CD14-positive monocyte (primary cell): Measurements from ENCODE around the gene PYGB. TPM values are rescaled to one million over a fixed set of nuclear protein-coding genes. Genes with fewer than 3 reads are reported as not detected.
A peak's percentile ranks its signal among the peaks of the same experiment; 100 is the strongest.

Experiments used
- DNase-seq, 3 donors: peaks; one replicate each; pipeline ENCODE4 v3.0.0-alpha.2; 2011 to 2022
- H2AFZ ChIP-seq: 2 replicates; pipeline ENCODE4 v1.6.0; 2012; ENCODE audit warnings: mild to moderate bottlenecking, low read depth, low read length, inconsistent platforms; ENCODE audit not compliant: insufficient read depth, poor library complexity, severe bottlenecking
- H3K27ac ChIP-seq, 2 donors: 1 replicate in 1 of 2; 2 replicates in 1 of 2; pipeline ENCODE4 v1.5.1; 2012 to 2013; ENCODE audit warnings: low read length in 2 of 2, control low read depth in 1 of 2, inconsistent platforms in 1 of 2, low read depth in 1 of 2, mild to moderate bottlenecking in 1 of 2
- H3K27me3 ChIP-seq, 2 donors: one replicate each; pipeline versions ENCODE4 v1.6.0 to v1.6.1; 2011 to 2013; ENCODE audit warnings: low read length in 2 of 2; ENCODE audit not compliant: control insufficient read depth in 2 of 2, insufficient read depth in 2 of 2
- H3K36me3 ChIP-seq, 2 donors: replicated peaks in 1 of 2; 1 replicate in 1 of 2; 2 replicates in 1 of 2; pipeline versions ENCODE4 v1.5.1 to v1.6.1; 2012 to 2013; ENCODE audit warnings: low read length in 2 of 2, control low read depth in 1 of 2, inconsistent platforms in 1 of 2, mild to moderate bottlenecking in 1 of 2; ENCODE audit not compliant: insufficient read depth in 2 of 2, control insufficient read depth in 1 of 2
- H3K4me1 ChIP-seq, 2 donors: 1 replicate in 1 of 2; 2 replicates in 1 of 2; pipeline versions ENCODE4 v1.5.1 to v1.6.1; 2012 to 2013; ENCODE audit warnings: low read length in 2 of 2, control low read depth in 1 of 2, inconsistent platforms in 1 of 2, mild to moderate bottlenecking in 1 of 2, moderate library complexity in 1 of 2; ENCODE audit not compliant: insufficient read depth in 2 of 2, control insufficient read depth in 1 of 2
- H3K4me2 ChIP-seq: replicated peaks from 2 replicates; pipeline ENCODE3; 2012; ENCODE audit warnings: low read length, moderate library complexity, mild to moderate bottlenecking; ENCODE audit not compliant: poor library complexity, severe bottlenecking; ENCODE audit errors: extremely low read depth
- H3K4me3 ChIP-seq, 3 experiments: fragments of 200-600 bp in 1 of 3; sonication (generic) in 1 of 3; replicated peaks in 1 of 3; 1 replicate in 2 of 3; 2 replicates in 1 of 3; pipeline ENCODE4 v1.5.1; 2011 to 2013; ENCODE audit warnings: low read length in 3 of 3, mild to moderate bottlenecking in 3 of 3, control low read depth in 2 of 3, low read depth in 2 of 3, inconsistent platforms in 1 of 3, moderate library complexity in 1 of 3
- H3K79me2 ChIP-seq: 2 replicates; pipeline ENCODE4 v1.6.0; 2012; ENCODE audit warnings: mild to moderate bottlenecking, control low read depth, inconsistent platforms, low read length, moderate library complexity; ENCODE audit not compliant: insufficient read depth
- H3K9ac ChIP-seq: 2 replicates; pipeline ENCODE4 v1.6.0; 2017; ENCODE audit warnings: low read length, mild to moderate bottlenecking; ENCODE audit not compliant: insufficient read depth, poor library complexity, severe bottlenecking
- H3K9me3 ChIP-seq, 2 donors: replicated peaks in 1 of 2; 1 replicate in 1 of 2; 2 replicates in 1 of 2; pipeline versions ENCODE4 v1.5.1 to v1.6.1; 2012 to 2013; ENCODE audit warnings: low read length in 2 of 2, control low read depth in 1 of 2; ENCODE audit not compliant: control insufficient read depth in 1 of 2, insufficient read depth in 1 of 2
- H4K20me1 ChIP-seq: 2 replicates; pipeline ENCODE4 v1.6.0; 2012; ENCODE audit warnings: mild to moderate bottlenecking, low read length, control low read depth, moderate library complexity; ENCODE audit not compliant: insufficient read depth
- H3K27ac Mint-ChIP-seq, 7 donors: one replicate each; pipeline ENCODE4 v1.8.0; 2020; ENCODE audit warnings: mild to moderate bottlenecking in 7 of 7, mixed read lengths in 7 of 7, moderate library complexity in 6 of 7, inconsistent platforms in 2 of 7
- H3K27me3 Mint-ChIP-seq, 3 donors: one replicate each; pipeline ENCODE4 v1.8.0; 2021 to 2022; ENCODE audit warnings: low read depth in 3 of 3, mild to moderate bottlenecking in 3 of 3, mixed read lengths in 3 of 3, moderate library complexity in 3 of 3, inconsistent platforms in 1 of 3
- H3K36me3 Mint-ChIP-seq, 2 donors: one replicate each; pipeline ENCODE4 v1.8.0; 2020; ENCODE audit warnings: mixed read lengths in 2 of 2, inconsistent platforms in 1 of 2, mild to moderate bottlenecking in 1 of 2
- H3K4me1 Mint-ChIP-seq: one replicate; pipeline ENCODE4 v1.8.0; 2020; ENCODE audit warnings: mild to moderate bottlenecking, mixed read lengths
- H3K4me3 Mint-ChIP-seq, 2 donors: one replicate each; pipeline ENCODE4 v1.8.0; 2020; ENCODE audit warnings: mild to moderate bottlenecking in 2 of 2, mixed read lengths in 2 of 2, moderate library complexity in 1 of 2
- H3K9me3 Mint-ChIP-seq, 7 donors: one replicate each; pipeline ENCODE4 v1.8.0; 2020 to 2022; ENCODE audit warnings: mixed read lengths in 7 of 7, mild to moderate bottlenecking in 6 of 7, moderate library complexity in 6 of 7, inconsistent platforms in 2 of 7
- CTCF ChIP-seq: fragments of 200-600 bp; IDR thresholded peaks from one replicate; pipeline ENCODE4 v1.8.0; 2022; ENCODE audit warnings: antibody characterized with exemption, mild to moderate bottlenecking
- WGBS: methylation state at CpG from one replicate; pipeline ENCODE4 v1.1.5; 2013; ENCODE audit warnings: missing lambda C conversion rate; ENCODE audit not compliant: insufficient coverage; 5-methylcytosine and 5-hydroxymethylcytosine counted together
- intact Hi-C, 2 donors: fragments of 100-400 bp; cut with micrococcal nuclease; formaldehyde crosslinking; loops; one replicate each; pipeline versions ENCODE4 v1.15.0 to v1.15.1; 2023
- polyA plus RNA-seq, 3 donors: library from polyadenylated mRNA; depleted of rRNA in 1 of 3; unstranded in 2 of 3; stranded (reverse) in 1 of 3; fragments of 300-500 nt in 2 of 3; fragments of >200 nt in 1 of 3; fragmentation: Illumina TruSeq in 2 of 3; gene quantifications; 1 replicate in 2 of 3; 2 replicates in 1 of 3; pipeline ENCODE4 v1.2.3, GENCODE V29; 2012 to 2021

The PYGB gene
- polyA plus RNA-seq, 3 donors, result 26.6 to 33.2 (median 26.7) TPM

GRCh38 chr20:25288291-25289181 lies 40.7 kb downstream of the PYGB start:
- H3K4me1 ChIP-seq, result no peaks in the 10 kb centered on the region
- Mint-ChIP-seq H3K4me1 (no peaks in the 10 kb centered on the region), H3K27me3 (no peaks in the 10 kb centered on the region), H3K4me3 (no peak overlapping the region), H3K9me3 (no peaks in the 10 kb centered on the region), H3K27ac (peak overlapping the region in 2 of 7 donors; percentile 32 to 61), H3K36me3 (peaks cover 77 to 90% of the 10 kb centered on the region in 2 donors)
- H4K20me1 ChIP-seq, result no peaks in the 10 kb centered on the region
- DNase-seq, result peak in 1 of 3 donors; percentile 47
- no peak overlapping the region for H3K9ac ChIP-seq
- H2AFZ ChIP-seq, result no peak overlapping the region
- no peak for TF ChIP-seq CTCF
- no peak overlapping the region for H3K4me3 ChIP-seq
- intact Hi-C loops, result no loop called here
- H3K36me3 ChIP-seq, result peaks cover 90 to 97% of the 10 kb centered on the region in 2 donors
- peak overlapping the region in 1 of 2 donors; percentile 13 for H3K27ac ChIP-seq
- H3K27me3 ChIP-seq, result no peaks in the 10 kb centered on the region
- no peaks in the 10 kb centered on the region for H3K79me2 ChIP-seq
- 93% methylated on average over 22 of the region's 22 CpGs for WGBS
- H3K9me3 ChIP-seq, result no peaks in the 10 kb centered on the region
- no peak overlapping the region for H3K4me2 ChIP-seq

GRCh38 chr20:25289886-25290597 lies 42.2 kb downstream of the PYGB start:
- H3K27ac ChIP-seq, result peak overlapping the region in 1 of 2 donors; percentile 13
- H3K4me1 Mint-ChIP-seq, result no peaks in the 10 kb centered on the region
- no peak for DNase-seq
- WGBS, result over 99% methylated on average over 14 of the region's 24 CpGs
- H3K27me3 ChIP-seq, result no peaks in the 10 kb centered on the region
- no peaks in the 10 kb centered on the region for H3K27me3 Mint-ChIP-seq
- intact Hi-C loops, result no loop called here
- H3K4me2 ChIP-seq, result no peak overlapping the region
- TF ChIP-seq CTCF, result no peak
- H3K4me3 Mint-ChIP-seq, result no peak overlapping the region
- H3K4me1 ChIP-seq, result no peaks in the 10 kb centered on the region
- peak overlapping the region in 4 of 7 donors; percentile 17 to 73 (median 62) for H3K27ac Mint-ChIP-seq
- no peaks in the 10 kb centered on the region for H3K9me3 Mint-ChIP-seq
- no peaks in the 10 kb centered on the region for H3K9me3 ChIP-seq
- no peak overlapping the region for H3K9ac ChIP-seq
- peaks cover 83 to 90% of the 10 kb centered on the region in 2 donors for H3K36me3 ChIP-seq
- H2AFZ ChIP-seq, result no peak overlapping the region
- H3K4me3 ChIP-seq, result no peak overlapping the region
- H4K20me1 ChIP-seq, result no peaks in the 10 kb centered on the region
- H3K36me3 Mint-ChIP-seq, result peaks cover 70 to 85% of the 10 kb centered on the region in 2 donors
- H3K79me2 ChIP-seq, result no peaks in the 10 kb centered on the region
